HG02642 (cell line): ENCODE measurements around the gene KRT80.

Source experiments
- ATAC-seq: cut with Tn5 transposase; IDR thresholded peaks from one replicate; pipeline ENCODE4 v1.9.1; 2021; ENCODE audit warnings: mild to moderate bottlenecking; ENCODE audit not compliant: unreplicated experiment, poor library complexity

KRT80 gene

DNA sequence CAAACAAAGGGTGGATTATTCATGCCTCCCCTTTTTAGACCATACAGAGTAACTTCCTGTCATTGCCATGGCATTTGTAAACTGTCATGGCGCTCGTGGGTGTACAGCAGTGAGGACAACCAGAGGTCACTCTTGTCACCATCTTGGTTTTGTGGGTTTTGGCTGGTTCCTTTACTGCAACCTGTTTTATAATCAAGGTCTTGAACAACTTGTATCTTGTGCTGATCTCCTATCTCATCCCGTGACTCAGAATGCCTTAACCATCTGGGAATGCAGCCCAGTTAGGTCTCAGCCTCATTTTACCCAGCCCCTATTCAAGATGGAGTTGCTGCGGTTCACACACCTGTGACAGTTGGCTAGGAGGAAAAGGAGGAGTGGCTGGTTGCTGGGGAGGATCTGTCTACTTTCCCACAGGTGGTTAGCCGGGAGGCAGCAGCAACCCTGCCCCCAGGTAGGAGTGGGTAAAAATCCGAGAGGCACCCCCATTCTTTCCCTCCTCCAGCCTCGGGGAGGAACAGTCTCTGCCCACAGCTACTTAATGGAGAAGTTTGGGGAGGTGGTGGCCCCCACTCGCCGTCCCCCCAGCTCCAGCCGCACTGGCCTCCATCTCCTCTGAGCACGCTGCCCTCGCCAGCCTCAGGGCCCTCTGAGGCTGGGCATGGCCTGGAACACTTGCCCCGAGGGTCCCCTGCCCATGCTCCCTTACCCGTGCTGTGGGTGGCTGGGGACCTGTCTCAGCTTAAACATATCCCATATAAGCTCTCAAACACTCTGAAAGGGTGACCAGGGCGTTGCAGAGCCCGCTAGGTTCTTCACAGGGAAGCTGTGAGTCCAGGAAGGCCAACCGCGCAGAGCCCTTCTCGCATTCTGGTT, 70.6 kb downstream of the KRT80 start:
- ATAC-seq = no peak

DNA sequence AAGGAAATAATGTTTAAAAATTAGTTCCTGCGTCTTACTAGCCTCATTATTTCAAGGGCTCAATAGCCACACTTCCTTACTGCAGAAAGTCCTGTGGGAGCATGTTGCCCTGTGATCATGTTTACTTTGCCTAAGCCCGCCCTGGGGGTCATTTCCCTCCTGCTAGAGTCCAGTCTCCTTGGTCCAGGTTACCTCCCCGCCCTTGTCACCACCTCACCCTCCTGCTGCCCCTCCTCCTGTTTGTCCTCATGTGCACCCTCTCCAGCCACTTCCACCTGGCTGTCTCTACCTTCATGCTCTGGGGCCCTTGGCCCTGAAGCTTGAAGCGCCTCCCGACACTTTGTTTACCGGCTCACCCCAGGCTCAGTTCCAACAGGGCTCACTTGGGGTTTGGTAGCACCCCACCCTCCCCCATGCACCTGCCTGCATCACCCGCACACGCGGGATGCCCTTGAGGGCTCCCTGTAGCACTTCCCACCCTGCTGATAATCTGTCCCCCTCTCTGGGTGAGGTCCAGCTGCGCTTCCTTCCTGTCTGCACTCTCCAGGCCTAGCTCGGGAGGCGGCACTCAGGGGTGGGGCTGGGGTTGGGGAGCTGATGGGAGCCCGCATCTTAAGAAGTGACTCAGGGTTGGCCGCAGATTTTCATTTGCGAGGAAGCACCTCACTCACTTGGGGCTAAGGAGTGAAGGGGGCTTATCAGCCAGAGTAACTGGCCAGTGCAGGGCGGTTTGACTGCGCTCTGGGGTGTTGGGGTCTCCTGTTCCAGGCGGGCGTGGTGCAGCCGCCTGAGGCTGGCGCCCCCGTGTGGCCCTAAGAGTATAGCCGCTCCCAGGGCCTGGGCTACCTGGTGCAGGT, 72.2 kb downstream of the KRT80 start:
- ATAC-seq = peak; percentile 32
